Omental fat pad (tissue), 4 donors: Measurements from ENCODE around the gene PPP1R11. TPM values are rescaled to one million over a fixed set of nuclear protein-coding genes. Genes with fewer than 3 reads are reported as not detected.
A peak's percentile ranks its signal among the peaks of the same experiment; 100 is the strongest.

Experiments used
- ATAC-seq: fragments of 150-250 bp; one replicate; pipeline ENCODE4 v1.9.1; 2016; ENCODE audit warnings: mild to moderate bottlenecking, moderate library complexity; ENCODE audit not compliant: low FRiP score
- DNase-seq: peaks from one replicate; pipeline ENCODE4 v3.0.0-alpha.2; 2019; ENCODE audit warnings: low spot score
- CTCF ChIP-seq, 3 donors: fragments of 450-650 bp; IDR thresholded peaks; one replicate each; pipeline ENCODE4 v1.5.1; 2016 to 2017; ENCODE audit warnings: antibody characterized with exemption in 3 of 3, mild to moderate bottlenecking in 3 of 3, moderate library complexity in 2 of 3
- total RNA-seq, 4 donors: library from RNA; depleted of rRNA; stranded (reverse); fragments of >200 nt; gene quantifications; one replicate each; pipeline ENCODE4 v1.1.0, GENCODE V29; 2016

Gene PPP1R11
- total RNA-seq, 4 donors from 2014 or later = 27.9 to 38.4 (median 30.7) TPM

DNA sequence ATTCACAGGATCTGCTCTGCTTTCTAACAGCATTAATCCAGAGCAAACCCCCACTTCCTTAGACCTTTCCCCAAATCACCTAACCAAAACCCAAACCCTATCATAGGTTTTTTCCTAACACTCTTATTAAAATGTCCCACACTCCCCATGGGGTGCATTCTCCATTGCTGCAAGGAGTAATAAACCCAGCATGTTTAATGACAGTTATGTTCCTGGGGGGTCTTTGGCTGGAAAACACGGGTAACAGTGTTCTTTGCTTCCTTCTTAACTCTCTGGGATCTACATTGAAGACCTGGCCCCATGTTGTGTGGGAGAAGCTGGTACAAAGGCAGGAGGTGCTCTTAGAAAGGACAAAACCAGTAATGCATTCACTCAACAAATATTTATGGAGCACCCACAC lies 29.8 kb downstream of the PPP1R11 start:
- ATAC-seq = no peak
- TF ChIP-seq CTCF (IDR thresholded peaks at IDR 0.05) = no peak
- no peak for DNase-seq

DNA sequence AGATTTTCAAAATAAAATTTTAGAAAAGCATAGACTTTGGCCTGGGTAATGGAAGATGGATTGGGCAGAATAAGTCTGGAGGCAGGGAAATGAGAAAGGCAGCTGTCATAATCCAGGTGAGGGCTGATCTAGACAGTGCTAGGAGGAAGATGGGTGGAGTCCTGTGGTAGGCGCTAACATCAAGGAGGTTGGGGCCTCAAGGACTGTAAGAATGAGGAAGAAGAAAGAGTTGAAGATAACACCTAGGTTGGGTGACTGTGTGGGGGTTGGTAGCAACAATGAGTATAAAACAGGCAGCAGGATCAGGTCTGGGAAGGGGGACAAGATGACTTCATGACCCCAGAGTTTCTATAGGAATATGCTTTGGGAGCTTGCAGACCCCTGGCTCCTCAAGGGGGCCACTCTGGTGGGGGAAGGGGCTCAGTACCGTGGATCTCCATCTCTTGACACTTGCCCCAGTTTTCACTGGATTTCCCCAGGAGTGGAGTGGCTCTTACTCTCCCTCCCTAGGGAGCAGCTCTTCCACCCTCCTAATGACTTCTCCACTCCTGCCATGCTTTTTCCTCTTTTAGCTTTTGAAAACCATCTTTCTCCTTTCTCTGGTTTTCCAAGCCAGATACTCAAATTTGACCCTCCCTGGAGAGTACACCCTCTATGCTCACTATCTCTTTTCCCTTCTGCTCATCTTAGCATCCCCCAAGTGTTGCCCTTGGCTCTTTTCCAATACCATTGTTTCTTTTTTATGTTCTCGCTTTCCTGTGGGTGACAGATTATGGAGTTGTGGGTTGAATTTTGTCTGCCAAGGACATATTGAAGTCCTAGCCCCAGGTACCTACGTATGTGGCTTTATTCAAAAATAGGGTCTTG lies 31.1 kb downstream of the PPP1R11 start:
- no peak for ATAC-seq
- TF ChIP-seq CTCF (IDR thresholded peaks at IDR 0.05) = no peak
- no peak for DNase-seq

- ATAC-seq (no peak), DNase-seq (no peak)
- TF ChIP-seq CTCF (IDR thresholded peaks at IDR 0.05) = no peak
Observed at GRCh38 chr6:30100154-30100553, 33.2 kb downstream of the PPP1R11 start.

GRCh38 chr6:30100585-30101443 lies 33.8 kb downstream of the PPP1R11 start:
- DNase-seq (no peak), ATAC-seq (peak; percentile 54)
- no peak for TF ChIP-seq CTCF (IDR thresholded peaks at IDR 0.05)

DNA sequence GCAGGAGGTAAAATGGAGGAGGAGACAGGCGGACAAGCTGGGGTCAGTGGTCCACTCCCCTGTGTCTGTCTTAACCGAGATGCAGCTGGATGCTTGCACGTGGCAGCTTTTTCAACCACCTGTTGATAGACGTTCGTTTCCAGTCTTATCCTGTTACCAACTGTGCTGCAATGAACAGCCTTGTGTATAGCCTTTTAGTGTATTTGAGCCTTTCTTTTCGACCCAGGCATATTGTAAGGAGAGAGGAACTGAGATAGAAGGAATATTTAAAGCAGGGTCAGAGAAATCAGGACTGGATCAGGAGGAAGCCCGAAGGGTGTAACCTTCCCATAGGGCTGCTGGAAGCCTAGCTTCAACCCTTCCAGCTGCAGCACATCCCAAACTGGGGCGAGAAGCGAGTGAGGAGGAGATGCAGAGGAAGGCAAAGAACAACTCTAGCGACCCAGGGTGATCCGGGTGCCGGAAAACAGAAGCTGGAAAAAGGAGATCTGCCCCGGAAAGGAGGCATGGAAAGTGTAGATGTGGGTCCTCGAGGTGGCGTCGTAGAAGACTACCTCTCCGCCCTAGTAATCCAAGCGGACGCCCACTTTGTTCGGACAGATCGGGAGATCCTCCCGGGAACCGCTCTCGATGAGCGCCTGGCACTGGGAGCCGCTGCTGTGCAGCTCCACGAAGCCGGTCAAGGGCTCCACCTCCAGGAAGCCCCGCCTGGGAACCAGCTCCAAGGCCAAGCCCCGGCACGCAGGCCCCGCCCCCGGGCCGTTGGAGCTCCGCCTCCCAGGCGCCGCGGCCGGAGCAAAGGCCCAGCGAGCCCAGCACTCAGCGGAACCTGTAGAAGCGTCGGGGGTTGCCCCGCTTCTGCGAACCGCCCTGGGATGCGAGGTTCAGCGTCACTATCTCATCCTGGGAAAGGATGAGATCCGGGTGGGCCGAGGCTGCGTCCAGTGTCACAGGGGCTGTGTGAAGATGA lies 34.7 kb downstream of the PPP1R11 start:
- peak; percentile 71 for DNase-seq
- TF ChIP-seq CTCF (IDR thresholded peaks at IDR 0.05) = no peak
- ATAC-seq = peak; percentile 93

GRCh38 chr6:30102414-30102969 lies 35.5 kb downstream of the PPP1R11 start:
- no peak for TF ChIP-seq CTCF (IDR thresholded peaks at IDR 0.05)
- ATAC-seq (peak; percentile 33), DNase-seq (no peak)
